HCT116 (cell line): ENCODE results near the gene OVOL1. TPM values are rescaled to one million over a fixed set of nuclear protein-coding genes. Genes with fewer than 3 reads are reported as not detected.

ENCODE experiments used
- ATAC-seq: fragments of 200-7000 bp; cut with Tn5 transposase; 2 replicates; pipeline ENCODE4 v1.9.1; 2020; ENCODE audit warnings: mild to moderate bottlenecking, moderate library complexity
- BruUV-seq: library from RNA; stranded (reverse); fragments of 400-500 nt; replicated peaks from 2 replicates; lab custom pipeline; 2021; lab: Mats Ljungman, UMichigan
- CTCF ChIA-PET: fragments of 300-600 bp; sonication (Branson Sonifier 250); formaldehyde crosslinking; loops from one replicate; lab custom pipeline; 2021; ENCODE audit warnings: antibody characterized with exemption; lab: Charles Lee
- POLR2A ChIA-PET: fragments of 300-600, 350-600 bp; sonication (Branson Sonifier 250); formaldehyde crosslinking; loops from one replicate; lab custom pipeline; 2021; ENCODE audit warnings: antibody characterized with exemption; lab: Charles Lee
- RAD21 ChIA-PET, 2 experiments: fragments of 300-600 bp; sonication (Branson Sonifier 250); formaldehyde crosslinking; loops; one replicate each; lab custom pipeline; 2023; ENCODE audit warnings: low total read pairs in 2 of 2; ENCODE audit not compliant: uncharacterized antibody in 2 of 2, unreplicated experiment in 2 of 2, low non-redundant PET in 1 of 2; lab: Charles Lee
- DNase-seq: peaks from one replicate; pipeline ENCODE4 v3.0.0-alpha.2; 2010; ENCODE audit warnings: low read depth, low spot score
- H2AFZ ChIP-seq: fragments of 200-600 bp; shearing (Covaris generic), sonication (generic); 2 replicates; pipeline ENCODE4 v1.6.1; 2017; ENCODE audit warnings: low read depth, mixed run types, mixed read lengths, antibody characterized with exemption, low read length; ENCODE audit not compliant: poor library complexity, severe bottlenecking
- H3K27ac ChIP-seq: 2 replicates; pipeline ENCODE4 v1.5.1; 2012; ENCODE audit warnings: low read depth, low read length
- H3K27me3 ChIP-seq: fragments of 200-600 bp; sonication (generic); 2 replicates; pipeline ENCODE4 v1.6.1; 2016; ENCODE audit warnings: mixed run types, low read length, mixed read lengths; ENCODE audit not compliant: insufficient read depth
- H3K36me3 ChIP-seq, 2 experiments: fragments of 200-500 bp in 1 of 2; fragments of 200-600 bp in 1 of 2; sonication (Bioruptor generic) in 1 of 2; sonication (generic) in 1 of 2; 2 replicates each; pipeline versions ENCODE4 v1.5.1 to v1.6.1; 2014 to 2016; ENCODE audit warnings: low read length in 2 of 2, inconsistent platforms in 1 of 2, mixed read lengths in 1 of 2, mixed run types in 1 of 2; ENCODE audit not compliant: insufficient read depth in 2 of 2, control insufficient read depth in 1 of 2
- H3K4me1 ChIP-seq, 2 experiments: fragments of 200-600 bp in 1 of 2; sonication (generic) in 1 of 2; 2 replicates each; pipeline versions ENCODE4 v1.5.1 to v1.6.1; 2012 to 2017; ENCODE audit warnings: low read length in 2 of 2, inconsistent platforms in 1 of 2, mild to moderate bottlenecking in 1 of 2, mixed read lengths in 1 of 2, mixed run types in 1 of 2, moderate library complexity in 1 of 2; ENCODE audit not compliant: insufficient read depth in 2 of 2, control insufficient read depth in 1 of 2
- H3K4me2 ChIP-seq: fragments of 200-600 bp; sonication (generic); 2 replicates; pipeline ENCODE4 v1.6.1; 2017; ENCODE audit warnings: mixed run types, low read length, mixed read lengths
- H3K4me3 ChIP-seq, 2 experiments: fragments of 200-600 bp in 1 of 2; sonication (generic) in 1 of 2; replicated peaks in 1 of 2; 2 replicates each; pipeline ENCODE4 v1.5.1; 2011 to 2016; ENCODE audit warnings: low read length in 2 of 2, control low read depth in 1 of 2, low read depth in 1 of 2, mild to moderate bottlenecking in 1 of 2, mixed read lengths in 1 of 2, mixed run types in 1 of 2
- H3K79me2 ChIP-seq: fragments of 200-600 bp; sonication (generic); 2 replicates; pipeline ENCODE4 v1.6.1; 2017; ENCODE audit warnings: mild to moderate bottlenecking, mixed run types, low read length, moderate library complexity, mixed read lengths; ENCODE audit not compliant: insufficient read depth
- H3K9ac ChIP-seq: fragments of 200-600 bp; sonication (generic); 2 replicates; pipeline ENCODE4 v1.6.1; 2016; ENCODE audit warnings: low read length, mixed read lengths
- H3K9me2 ChIP-seq: fragments of 200-600 bp; sonication (generic), shearing (Covaris generic); 2 replicates; pipeline ENCODE4 v1.6.1; 2017; ENCODE audit warnings: mixed run types, mild to moderate bottlenecking, moderate library complexity; ENCODE audit not compliant: insufficient read depth
- H3K9me3 ChIP-seq, 2 experiments: fragments of 200-500 bp in 1 of 2; fragments of 200-600 bp in 1 of 2; sonication (Bioruptor generic) in 1 of 2; sonication (generic) in 1 of 2; 2 replicates each; pipeline ENCODE4 v1.6.1; 2014 to 2017; ENCODE audit warnings: low read length in 2 of 2, mixed read lengths in 2 of 2, inconsistent platforms in 1 of 2, low read depth in 1 of 2, mild to moderate bottlenecking in 1 of 2, mixed run types in 1 of 2, moderate library complexity in 1 of 2; ENCODE audit not compliant: control insufficient read depth in 1 of 2, insufficient read depth in 1 of 2
- H4K20me1 ChIP-seq: fragments of 200-600 bp; sonication (generic), shearing (Covaris generic); 2 replicates; pipeline ENCODE4 v1.6.1; 2017; ENCODE audit warnings: mixed run types, mild to moderate bottlenecking, moderate library complexity; ENCODE audit not compliant: insufficient read depth
- CEBPB ChIP-seq: IDR thresholded peaks from 2 replicates; pipeline ENCODE4 v1.6.1; 2012; ENCODE audit warnings: low read depth
- CTCF ChIP-seq, 3 experiments: fragments of 200-600 bp in 1 of 3; sonication (generic) in 1 of 3; IDR thresholded peaks in 2 of 3; conservative IDR thresholded peaks in 1 of 3; 2 replicates each; pipeline ENCODE4 v1.5.1; 2012 to 2017; ENCODE audit warnings: low read depth in 2 of 3, low read length in 2 of 3, antibody characterized with exemption in 1 of 3, borderline replicate concordance in 1 of 3, control low read depth in 1 of 3, mild to moderate bottlenecking in 1 of 3, mixed read lengths in 1 of 3, mixed run types in 1 of 3, moderate library complexity in 1 of 3; ENCODE audit not compliant: insufficient read depth in 1 of 3
- EZH2 ChIP-seq: fragments of 200-600 bp; sonication (generic); IDR thresholded peaks from 2 replicates; pipeline ENCODE4 v1.6.1; 2017; ENCODE audit warnings: antibody characterized with exemption, mixed run types
- FOSL1 ChIP-seq: IDR thresholded peaks from 2 replicates; pipeline ENCODE4 v1.6.1; 2012; ENCODE audit warnings: low read depth
- JUND ChIP-seq: IDR thresholded peaks from 2 replicates; pipeline ENCODE4 v1.6.1; 2012
- RAD21 ChIP-seq: IDR thresholded peaks from 2 replicates; pipeline ENCODE4 v1.6.1; 2012; ENCODE audit warnings: low read depth, mild to moderate bottlenecking
- SIN3A ChIP-seq: IDR thresholded peaks from 2 replicates; pipeline ENCODE4 v1.6.1; 2012; ENCODE audit warnings: low read depth
- SP1 ChIP-seq: IDR thresholded peaks from 2 replicates; pipeline ENCODE4 v1.6.1; 2012; ENCODE audit warnings: low read depth
- TCF7L2 ChIP-seq: IDR thresholded peaks from 2 replicates; pipeline ENCODE4 v1.7.0; 2011; ENCODE audit warnings: borderline replicate concordance, inconsistent platforms; ENCODE audit not compliant: insufficient read depth, insufficient read length; ENCODE audit errors: extremely low read depth
- YY1 ChIP-seq: IDR thresholded peaks from 2 replicates; pipeline ENCODE4 v1.6.1; 2011; ENCODE audit warnings: low read length, low read depth, moderate library complexity, mild to moderate bottlenecking; ENCODE audit not compliant: insufficient replicate concordance; ENCODE audit errors: extremely low read depth
- ZBTB33 ChIP-seq: IDR thresholded peaks from 2 replicates; pipeline ENCODE4 v1.6.1; 2011; ENCODE audit warnings: mild to moderate bottlenecking, low read length, moderate library complexity; ENCODE audit not compliant: insufficient replicate concordance; ENCODE audit errors: extremely low read depth
- ZFX ChIP-seq: fragments of 450-650 bp; IDR thresholded peaks from 2 replicates; pipeline ENCODE4 v1.6.1; 2017
- ZNF274 ChIP-seq: fragments of 200-500 bp; sonication (Bioruptor generic); IDR thresholded peaks from 2 replicates; pipeline ENCODE4 v1.6.1; 2014; ENCODE audit warnings: mild to moderate bottlenecking, low read depth, low read length, inconsistent platforms
- intact Hi-C: fragments of 100-400 bp; cut with micrococcal nuclease; formaldehyde crosslinking; loops from 2 replicates; pipeline ENCODE4 v1.10.0; 2022
- total RNA-seq: library from RNA; stranded (reverse); gene quantifications from one replicate; pipeline ENCODE4 v1.2.1, GENCODE V29; 2021; ENCODE audit not compliant: unreplicated experiment

The OVOL1 gene
- total RNA-seq, 1 experiment from 2014 or later, result 14.7 TPM

- Histone ChIP-seq H4K20me1 (no peaks in the 10 kb centered on the region), H2AFZ (no peak overlapping the region), H3K4me1 (no peaks in the 10 kb centered on the region), H3K4me2 (no peak overlapping the region), H3K9me2 (no peaks in the 10 kb centered on the region), H3K36me3 (no peaks in the 10 kb centered on the region), H3K9me3 (no peaks in the 10 kb centered on the region), H3K27ac (no peak overlapping the region), H3K4me3 (no peak overlapping the region), H3K79me2 (no peaks in the 10 kb centered on the region), H3K9ac (no peak overlapping the region), H3K27me3 (peaks cover 17% of the 10 kb centered on the region)
- ChIA-PET CTCF (no interaction called here), POLR2A (no interaction called here), RAD21 (no interaction called here)
- ATAC-seq (no peak), DNase-seq (no peak)
- intact Hi-C loops, result no loop called here
- BruUV-seq, result no TSS peak
- TF ChIP-seq YY1, result no peak
- TF ChIP-seq RAD21, result no peak
- TF ChIP-seq ZNF274, result no peak
- TF ChIP-seq CEBPB, result no peak
- TF ChIP-seq SIN3A, result no peak
- no peak for TF ChIP-seq ZBTB33
These were observed 47.3 kb downstream of the OVOL1 start for GRCh38 chr11:65834202-65834601.

GRCh38 chr11:65842144-65842543 lies 55.3 kb downstream of the OVOL1 start:
- no peak for DNase-seq
- intact Hi-C loops, result no loop called here
- no peaks in the 10 kb centered on the region for H3K79me2 ChIP-seq
- no peak overlapping the region for H3K9ac ChIP-seq
- H2AFZ ChIP-seq, result peak overlapping the region; percentile 14
- no peaks in the 10 kb centered on the region for H3K9me3 ChIP-seq
- RAD21 ChIA-PET, result no interaction called here
- POLR2A ChIA-PET, result no interaction called here
- CTCF ChIA-PET, result interaction anchor here (0.9 kb wide), 1 partner anchor 9 kb away, joined by 3 read pairs; no protein-coding TSS in a partner anchor
- no peaks in the 10 kb centered on the region for H3K27me3 ChIP-seq
- no peak overlapping the region for H3K4me3 ChIP-seq
- no peak overlapping the region for H3K27ac ChIP-seq
- H3K9me2 ChIP-seq, result no peaks in the 10 kb centered on the region
- H4K20me1 ChIP-seq, result no peaks in the 10 kb centered on the region
- H3K36me3 ChIP-seq, result no peaks in the 10 kb centered on the region
- no peaks in the 10 kb centered on the region for H3K4me1 ChIP-seq
- no peak for ATAC-seq
- no TSS peak for BruUV-seq
- H3K4me2 ChIP-seq, result no peak overlapping the region
- TF ChIP-seq SP1 (no peak), YY1 (no peak), JUND (no peak), FOSL1 (no peak), CTCF (IDR thresholded peaks at IDR 0.05 in 2 of 3, conservative IDR thresholded peaks at IDR 0.05 in 1 of 3; ENCODE audit: borderline replicate concordance in 1 of 3, insufficient read depth in 1 of 3, low read depth in 2 of 3, low read length in 2 of 3) (no peak), TCF7L2 (no peak), ZFX (no peak), EZH2 (no peak)
